CD4-positive, alpha-beta T cell (primary cell): ENCODE measurements around the gene RALGAPA1. TPM values are rescaled to one million over a fixed set of nuclear protein-coding genes. Genes with fewer than 3 reads are reported as not detected.

Source experiments
- ATAC-seq: fragments of 200-7000 bp; cut with Tn5 transposase; one replicate; pipeline ENCODE4 v1.10.0; 2022; ENCODE audit warnings: mild to moderate bottlenecking; ENCODE audit not compliant: poor library complexity
- CTCF ChIA-PET: fragments of 350-600 bp; sonication (Branson Sonifier 250); formaldehyde crosslinking; loops from one replicate; lab custom pipeline; 2021; ENCODE audit warnings: antibody characterized with exemption, inconsistent platforms; lab: Charles Lee
- POLR2A ChIA-PET: fragments of 350-600 bp; sonication (Branson Sonifier 250); formaldehyde crosslinking; loops from one replicate; lab custom pipeline; 2021; ENCODE audit warnings: antibody characterized with exemption, inconsistent platforms; lab: Charles Lee
- DNase-seq, 14 experiments: peaks; one replicate each; pipeline ENCODE4 v3.0.0-alpha.2; 2013 to 2020; ENCODE audit warnings: mixed read lengths in 2 of 14
- H3K27ac ChIP-seq, 2 donors: one replicate each; pipeline versions ENCODE4 v1.5.1 to v1.7.0; 2013; ENCODE audit warnings: low read length in 2 of 2, low read depth in 1 of 2, mild to moderate bottlenecking in 1 of 2
- H3K27me3 ChIP-seq, 2 experiments: 1 replicate in 1 of 2; 2 replicates in 1 of 2; pipeline versions ENCODE4 v1.6.1 to v1.7.0; 2013; ENCODE audit warnings: low read length in 2 of 2, control low read depth in 1 of 2, mild to moderate bottlenecking in 1 of 2, moderate library complexity in 1 of 2; ENCODE audit not compliant: insufficient read depth in 2 of 2, control insufficient read depth in 1 of 2
- H3K36me3 ChIP-seq: one replicate; pipeline ENCODE4 v1.6.1; 2013; ENCODE audit warnings: low read length, control low read depth; ENCODE audit not compliant: insufficient read depth
- H3K4me1 ChIP-seq: one replicate; pipeline ENCODE4 v1.6.1; 2013; ENCODE audit warnings: low read length, control low read depth; ENCODE audit not compliant: insufficient read depth
- H3K4me3 ChIP-seq: one replicate; pipeline ENCODE4 v1.5.1; 2013; ENCODE audit warnings: mild to moderate bottlenecking, low read length, moderate library complexity
- H3K9me3 ChIP-seq, 2 experiments: 1 replicate in 1 of 2; 2 replicates in 1 of 2; pipeline versions ENCODE4 v1.6.1 to v1.7.0; 2013; ENCODE audit warnings: low read length in 2 of 2, mild to moderate bottlenecking in 2 of 2, control low read depth in 1 of 2, moderate library complexity in 1 of 2; ENCODE audit not compliant: control insufficient read depth in 1 of 2, insufficient read depth in 1 of 2
- H3K27ac Mint-ChIP-seq: one replicate; pipeline ENCODE4 v1.8.0; 2020; ENCODE audit warnings: mixed read lengths
- H3K27me3 Mint-ChIP-seq: one replicate; pipeline ENCODE4 v1.8.0; 2021; ENCODE audit warnings: mixed read lengths
- H3K36me3 Mint-ChIP-seq: one replicate; pipeline ENCODE4 v1.8.0; 2021; ENCODE audit warnings: low read depth, mixed read lengths
- H3K4me1 Mint-ChIP-seq: one replicate; pipeline ENCODE4 v1.8.0; 2021; ENCODE audit warnings: low read depth, mixed read lengths
- H3K4me3 Mint-ChIP-seq: one replicate; pipeline ENCODE4 v1.8.0; 2020; ENCODE audit warnings: mild to moderate bottlenecking, mixed read lengths
- H3K9me3 Mint-ChIP-seq: one replicate; pipeline ENCODE4 v1.8.0; 2020; ENCODE audit warnings: mixed read lengths
- CTCF ChIP-seq: fragments of 200-600 bp; IDR thresholded peaks from one replicate; pipeline ENCODE4 v1.8.0; 2022; ENCODE audit warnings: antibody characterized with exemption, mild to moderate bottlenecking
- intact Hi-C, 2 experiments: fragments of 100-400 bp; cut with DNase I in 1 of 2; cut with micrococcal nuclease in 1 of 2; formaldehyde crosslinking; loops; one replicate each; pipeline versions ENCODE4 v1.15.1 to v1.9.0; 2023 to 2025; cut with DNase I, micrococcal nuclease
- total RNA-seq, 174 experiments: library from RNA in 2 of 174; stranded (reverse) in 2 of 174; gene quantifications; one replicate each; pipeline ENCODE4 v1.2.3 and lab custom pipeline; 2021 to 2026

RALGAPA1 gene
- total RNA-seq, 2 experiments from 2014 or later = 72.0 to 75.5 TPM

- H3K4me1 ChIP-seq = no peaks in the 10 kb centered on the region
- Mint-ChIP-seq H3K4me3 (no peak overlapping the region), H3K36me3 (peaks cover 71% of the 10 kb centered on the region), H3K27me3 (no peaks in the 10 kb centered on the region), H3K4me1 (no peaks in the 10 kb centered on the region), H3K9me3 (no peaks in the 10 kb centered on the region), H3K27ac (no peak overlapping the region)
- ChIA-PET CTCF (no interaction called here), POLR2A (no interaction called here)
- no peaks in the 10 kb centered on the region for H3K9me3 ChIP-seq
- DNase-seq = no peak
- H3K4me3 ChIP-seq = no peak overlapping the region
- H3K27me3 ChIP-seq = no peaks in the 10 kb centered on the region
- intact Hi-C loops = loop anchor here in 1 of 2 experiments (10.0 kb wide), 1 partner anchor 548 kb away; no protein-coding TSS in a partner anchor
- no peak for ATAC-seq
- H3K27ac ChIP-seq = no peak overlapping the region
- no peak for TF ChIP-seq CTCF
- peaks cover 41% of the 10 kb centered on the region for H3K36me3 ChIP-seq
Measured at GRCh38 chr14:35682802-35683201, 126.3 kb downstream of the RALGAPA1 start.

- no peak overlapping the region for H3K27ac Mint-ChIP-seq
- ATAC-seq (no peak), DNase-seq (no peak)
- Histone ChIP-seq H3K36me3 (peaks cover 46% of the 10 kb centered on the region), H3K4me1 (no peaks in the 10 kb centered on the region), H3K27ac (no peak overlapping the region), H3K27me3 (no peaks in the 10 kb centered on the region), H3K9me3 (no peaks in the 10 kb centered on the region), H3K4me3 (no peak overlapping the region)
- intact Hi-C loops = no loop called here
- no peak for TF ChIP-seq CTCF
- H3K9me3 Mint-ChIP-seq = no peaks in the 10 kb centered on the region
- ChIA-PET CTCF (interaction anchor here (1.2 kb wide), 1 partner anchor 10 kb away, joined by 3 read pairs; no protein-coding TSS in a partner anchor), POLR2A (no interaction called here)
- H3K4me3 Mint-ChIP-seq = no peak overlapping the region
- H3K27me3 Mint-ChIP-seq = no peaks in the 10 kb centered on the region
- no peaks in the 10 kb centered on the region for H3K4me1 Mint-ChIP-seq
- peaks cover 79% of the 10 kb centered on the region for H3K36me3 Mint-ChIP-seq
Measured at GRCh38 chr14:35678403-35679028, 130.6 kb downstream of the RALGAPA1 start.

GRCh38 chr14:35669782-35670181 is 139.3 kb downstream of the RALGAPA1 start:
- no peak overlapping the region for H3K27ac Mint-ChIP-seq
- H3K36me3 Mint-ChIP-seq = peaks cover 78% of the 10 kb centered on the region
- intact Hi-C loops = no loop called here

More at GRCh38 chr14:35669782-35670181, 139.3 kb downstream of the RALGAPA1 start:
- POLR2A ChIA-PET = no interaction called here
- DNase-seq (no peak), ATAC-seq (no peak)
- peaks cover 31% of the 10 kb centered on the region for H3K36me3 ChIP-seq
- Mint-ChIP-seq H3K4me1 (no peaks in the 10 kb centered on the region), H3K27me3 (no peaks in the 10 kb centered on the region), H3K4me3 (no peak overlapping the region), H3K9me3 (no peaks in the 10 kb centered on the region)
- H3K9me3 ChIP-seq = no peaks in the 10 kb centered on the region
- no peaks in the 10 kb centered on the region for H3K4me1 ChIP-seq
- H3K4me3 ChIP-seq = no peak overlapping the region
- no peaks in the 10 kb centered on the region for H3K27me3 ChIP-seq
- H3K27ac ChIP-seq = no peak overlapping the region
- TF ChIP-seq CTCF = no peak
- CTCF ChIA-PET = interaction anchor here (0.8 kb wide), 1 partner anchor 13 kb away, joined by 3 read pairs; no protein-coding TSS in a partner anchor
